Cardiac fibroblast (primary cell): Measurements from ENCODE around the gene PARP8.

Experiments used
- DNase-seq, 2 donors: peaks; one replicate each; pipeline versions ENCODE4 v3.0.0 to v3.0.0-alpha.2; 2010; ENCODE audit warnings: low read depth in 2 of 2
- H3K4me3 ChIP-seq, 2 donors: replicated peaks in 1 of 2; 1 replicate in 1 of 2; 2 replicates in 1 of 2; pipeline ENCODE4 v1.5.1; 2011; ENCODE audit warnings: low read depth in 2 of 2, low read length in 2 of 2, mild to moderate bottlenecking in 2 of 2, moderate library complexity in 1 of 2
- TF ChIP-seq, protein P1 (sequence below): IDR thresholded peaks from one replicate; pipeline ENCODE4 v1.5.1; 2011; ENCODE audit warnings: low read depth, mild to moderate bottlenecking, low read length, inconsistent platforms

The PARP8 gene

GRCh38 chr5:50715001-50715400 is 48.6 kb downstream of the PARP8 start:
- H3K4me3 ChIP-seq: no peak overlapping the region
- TF ChIP-seq, protein P1, sequence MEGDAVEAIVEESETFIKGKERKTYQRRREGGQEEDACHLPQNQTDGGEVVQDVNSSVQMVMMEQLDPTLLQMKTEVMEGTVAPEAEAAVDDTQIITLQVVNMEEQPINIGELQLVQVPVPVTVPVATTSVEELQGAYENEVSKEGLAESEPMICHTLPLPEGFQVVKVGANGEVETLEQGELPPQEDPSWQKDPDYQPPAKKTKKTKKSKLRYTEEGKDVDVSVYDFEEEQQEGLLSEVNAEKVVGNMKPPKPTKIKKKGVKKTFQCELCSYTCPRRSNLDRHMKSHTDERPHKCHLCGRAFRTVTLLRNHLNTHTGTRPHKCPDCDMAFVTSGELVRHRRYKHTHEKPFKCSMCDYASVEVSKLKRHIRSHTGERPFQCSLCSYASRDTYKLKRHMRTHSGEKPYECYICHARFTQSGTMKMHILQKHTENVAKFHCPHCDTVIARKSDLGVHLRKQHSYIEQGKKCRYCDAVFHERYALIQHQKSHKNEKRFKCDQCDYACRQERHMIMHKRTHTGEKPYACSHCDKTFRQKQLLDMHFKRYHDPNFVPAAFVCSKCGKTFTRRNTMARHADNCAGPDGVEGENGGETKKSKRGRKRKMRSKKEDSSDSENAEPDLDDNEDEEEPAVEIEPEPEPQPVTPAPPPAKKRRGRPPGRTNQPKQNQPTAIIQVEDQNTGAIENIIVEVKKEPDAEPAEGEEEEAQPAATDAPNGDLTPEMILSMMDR: no peak
- DNase-seq: no peak

DNA sequence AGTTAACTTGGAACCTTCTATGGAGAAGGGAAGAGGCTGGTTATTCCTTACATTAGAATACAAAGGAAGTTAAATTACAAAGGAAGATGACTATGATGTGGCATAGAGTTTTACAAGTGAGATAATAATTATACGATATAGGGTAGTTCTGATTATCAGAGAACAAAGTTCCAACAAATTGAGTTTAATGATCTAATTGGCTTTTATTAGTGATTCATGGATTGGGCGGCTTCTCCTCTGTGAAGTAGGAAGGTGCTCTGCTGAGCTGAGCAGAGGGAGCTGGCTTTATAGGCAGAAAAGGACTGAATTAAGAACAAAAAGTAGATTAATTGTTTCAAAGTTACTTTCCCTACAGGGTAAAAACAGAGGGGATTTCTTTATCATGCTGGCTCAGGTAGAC is 49.7 kb downstream of the PARP8 start:
- no peak for DNase-seq
- no peak overlapping the region for H3K4me3 ChIP-seq
- TF ChIP-seq, protein P1: no peak

- TF ChIP-seq, protein P1: no peak
- H3K4me3 ChIP-seq: no peak overlapping the region
- DNase-seq: no peak
These were observed 51.2 kb downstream of the PARP8 start for GRCh38 chr5:50717651-50718050.

- TF ChIP-seq, protein P1: no peak
- no peak for DNase-seq
- no peak overlapping the region for H3K4me3 ChIP-seq
These were observed 53.7 kb downstream of the PARP8 start for GRCh38 chr5:50720061-50720710.

DNA sequence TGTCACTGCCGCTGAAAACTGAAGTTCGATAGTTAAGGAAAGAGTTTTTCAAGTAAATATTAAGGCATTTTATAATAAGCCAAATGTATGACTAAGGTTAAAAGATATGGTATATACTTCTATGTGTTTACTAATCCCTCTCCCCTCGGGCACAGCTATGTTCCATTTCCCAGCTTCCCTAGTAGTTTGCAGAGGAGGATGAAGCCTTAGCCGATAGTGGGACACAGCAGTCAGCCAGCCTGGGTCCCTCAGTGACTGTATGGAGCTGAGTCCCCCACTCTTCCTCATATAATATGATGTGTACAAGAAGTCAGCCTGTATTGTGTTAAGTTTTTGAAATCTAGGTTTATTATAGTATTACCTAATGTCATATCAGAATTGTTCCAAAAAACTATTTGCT is 55.8 kb downstream of the PARP8 start:
- no peak overlapping the region for H3K4me3 ChIP-seq
- TF ChIP-seq, protein P1: no peak
- DNase-seq: no peak

DNA sequence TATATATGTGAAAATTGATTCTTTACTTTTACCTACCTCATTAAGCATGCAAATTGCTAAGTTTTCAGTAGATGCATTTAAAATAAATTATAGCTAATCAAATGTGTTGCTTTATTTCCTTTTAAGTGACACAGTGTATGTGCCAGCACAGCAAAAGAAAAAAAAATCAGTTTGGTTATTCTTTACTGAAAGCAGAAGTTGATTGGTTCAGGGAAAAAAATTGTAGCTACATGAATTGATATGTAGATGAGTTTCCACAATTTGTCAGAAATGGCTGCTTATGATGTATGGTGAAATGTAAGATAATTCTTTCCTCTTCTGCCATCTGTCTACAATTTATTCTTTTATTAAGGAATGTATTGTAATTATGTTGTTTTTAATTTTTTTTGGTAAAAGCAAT is 57.8 kb downstream of the PARP8 start:
- DNase-seq: no peak
- no peak overlapping the region for H3K4me3 ChIP-seq
- TF ChIP-seq, protein P1: no peak
